Lung (tissue), 12 donors: ENCODE results near the gene HS3ST1. TPM values are rescaled to one million over a fixed set of nuclear protein-coding genes. Genes with fewer than 3 reads are reported as not detected.
"Not testable (repeated sequence)": the region's sequence is repeated elsewhere in the genome, so short reads cannot be mapped to it uniquely, and the experiment has no call there.

Experiments used
- ATAC-seq: fragments of 200-7000 bp; cut with Tn5 transposase; one replicate; pipeline ENCODE4 v1.9.1; 2020; ENCODE audit warnings: moderate number of reproducible peaks; ENCODE audit not compliant: insufficient read depth, low FRiP score
- DNase-seq, 3 donors: peaks; one replicate each; pipeline ENCODE4 v3.0.0-alpha.2; 2013 to 2017
- H3K27ac ChIP-seq, 2 donors: one replicate each; pipeline ENCODE4 v1.5.1; 2013; ENCODE audit warnings: mild to moderate bottlenecking in 2 of 2, moderate library complexity in 2 of 2, control low read depth in 1 of 2, inconsistent platforms in 1 of 2, low read depth in 1 of 2, low read length in 1 of 2
- H3K27me3 ChIP-seq, 3 donors: one replicate each; pipeline ENCODE4 v1.5.1; 2013; ENCODE audit warnings: low read length in 2 of 3; ENCODE audit not compliant: control insufficient read depth in 3 of 3, insufficient read depth in 3 of 3
- H3K36me3 ChIP-seq, 4 donors: one replicate each; pipeline ENCODE4 v1.5.1; 2013; ENCODE audit warnings: low read length in 4 of 4, mild to moderate bottlenecking in 1 of 4, moderate library complexity in 1 of 4; ENCODE audit not compliant: control insufficient read depth in 4 of 4, insufficient read depth in 4 of 4
- H3K4me1 ChIP-seq, 5 donors: one replicate each; pipeline ENCODE4 v1.5.1; 2013; ENCODE audit warnings: low read length in 5 of 5, mild to moderate bottlenecking in 2 of 5, moderate library complexity in 1 of 5; ENCODE audit not compliant: control insufficient read depth in 5 of 5, insufficient read depth in 5 of 5
- H3K4me3 ChIP-seq: one replicate; pipeline ENCODE4 v1.5.1; 2013; ENCODE audit warnings: mild to moderate bottlenecking, control low read depth, moderate library complexity
- H3K9ac ChIP-seq, 2 donors: one replicate each; pipeline ENCODE4 v1.5.1; 2013; ENCODE audit warnings: low read length in 2 of 2, control low read depth in 1 of 2; ENCODE audit not compliant: insufficient read depth in 1 of 2
- H3K9me3 ChIP-seq, 4 donors: one replicate each; pipeline ENCODE4 v1.5.1; 2013; ENCODE audit warnings: low read length in 3 of 4, mild to moderate bottlenecking in 1 of 4, moderate library complexity in 1 of 4; ENCODE audit not compliant: control insufficient read depth in 4 of 4, insufficient read depth in 3 of 4
- CTCF ChIP-seq: IDR thresholded peaks from 2 replicates; pipeline ENCODE4 v1.5.1; 2012; ENCODE audit warnings: mild to moderate bottlenecking; ENCODE audit errors: control extremely low read depth, extremely low read depth
- WGBS, 2 donors: extraction: QIAGEN DNeasy Blood & Tissue Kit; methylation state at CpG; one replicate each; pipeline ENCODE4 v1.1.7; 2013; 5-methylcytosine and 5-hydroxymethylcytosine counted together
- polyA plus RNA-seq, 2 donors: library from polyadenylated mRNA; stranded (reverse); fragments of 200-250 nt; gene quantifications; one replicate each; pipeline ENCODE4 v1.2.1, GENCODE V29; 2013
- total RNA-seq, 2 donors: library from RNA; depleted of rRNA in 1 of 2; stranded (reverse); fragments of >200 nt in 1 of 2; gene quantifications; one replicate each; pipeline ENCODE4 v1.2.1, GENCODE V29; 2014 to 2021
- donor health status: control.
- donor health status: control.
- donor health status: Bipolar disorder and iron deficiency.
- donor health status: healthy.
- donor health status: DM: yes; HTN: yes; CAD: no.

The HS3ST1 gene
- total and polyA plus RNA-seq, 4 donors = 1.7 to 15.4 (median 11.0) TPM

GRCh38 chr4:11397819-11398610 lies 30.7 kb downstream of the HS3ST1 start:
- Histone ChIP-seq H3K9ac (no peak overlapping the region), H3K27ac (no peak overlapping the region), H3K4me3 (no peak overlapping the region), H3K4me1 (no peaks in the 10 kb centered on the region), H3K9me3 (peaks cover 0 to 7% (median 0%) of the 10 kb centered on the region in 4 donors), H3K36me3 (peaks cover 0 to 9% (median 7%) of the 10 kb centered on the region in 4 donors), H3K27me3 (no peaks in the 10 kb centered on the region)
- 78 to 83% methylated on average over 5 of the region's 5 CpGs for WGBS, 2 donors
- no peak for TF ChIP-seq CTCF
- no peak for ATAC-seq
- no peak for DNase-seq

- no peak overlapping the region for H3K4me3 ChIP-seq
- no peak for DNase-seq
- no peak for ATAC-seq
- H3K27ac ChIP-seq = no peak overlapping the region
- H3K4me1 ChIP-seq = no peaks in the 10 kb centered on the region
- peaks cover 0 to 9% (median 7%) of the 10 kb centered on the region in 4 donors for H3K36me3 ChIP-seq
- no peaks in the 10 kb centered on the region for H3K27me3 ChIP-seq
- TF ChIP-seq CTCF = no peak
- H3K9ac ChIP-seq = no peak overlapping the region
- peaks cover 0 to 7% (median 0%) of the 10 kb centered on the region in 4 donors for H3K9me3 ChIP-seq
- WGBS, 2 donors = 43 to 67% methylated on average over 1 of the region's 1 CpG
These were observed 31.5 kb downstream of the HS3ST1 start for GRCh38 chr4:11397146-11397545.

- H3K9ac ChIP-seq = no peak overlapping the region
These were observed 35.1 kb downstream of the HS3ST1 start for GRCh38 chr4:11393551-11393950.

GRCh38 chr4:11384072-11384471 lies 44.6 kb downstream of the HS3ST1 start:
- H3K4me1 ChIP-seq, H3K36me3 ChIP-seq, H3K9me3 ChIP-seq, H3K9ac ChIP-seq, H3K27ac ChIP-seq, DNase-seq, H3K27me3 ChIP-seq, ATAC-seq, H3K4me3 ChIP-seq: not testable (repeated sequence)
- 65 to 90% methylated on average over 13 of the region's 15 CpGs for WGBS, 2 donors

More at GRCh38 chr4:11393551-11393950, 35.1 kb downstream of the HS3ST1 start:
- Histone ChIP-seq H3K27me3 (no peaks in the 10 kb centered on the region), H3K27ac (no peak overlapping the region), H3K36me3 (no peaks in the 10 kb centered on the region), H3K4me1 (no peaks in the 10 kb centered on the region), H3K9me3 (no peaks in the 10 kb centered on the region), H3K4me3 (no peak overlapping the region)
- DNase-seq (no peak), ATAC-seq (no peak)
- whole genome bisulfite sequencing, 2 donors = 86 to 96% methylated on average over 2 of the region's 2 CpGs
- TF ChIP-seq CTCF = no peak
